Measurements from ENCODE around the gene MYBPH.

Gene MYBPH

GRCh38 chr1:203175237-203175826 is at the start of gene MYBPH:
Gene MYBPH (minus strand): TSS chr1:203175826. CDS start chr1:203175755, 71 bp downstream.
- POLR2A ChIA-PET (ENCODE audit: low non-redundant PET) = no interaction called here
- no peak for DNase-seq (ENCODE audit: low spot score)
- TF ChIP-seq CTCF (conservative IDR thresholded peaks at IDR 0.05; ENCODE audit: low read depth) = no peak
- H3K27ac ChIP-seq = no peak within 1 kb of the TSS
- CTCF ChIA-PET = interaction anchor here (0.6 to 3.1 kb wide), 8 partner anchors 41 to 180 kb away, joined by 3 to 20 read pairs (median 5); no protein-coding TSS in a partner anchor

- CTCF ChIA-PET = interaction anchor here (0.5 to 2.4 kb wide), 8 partner anchors 9 to 185 kb away, joined by 3 to 17 read pairs (median 4); no protein-coding TSS in a partner anchor
- TF ChIP-seq CTCF (conservative IDR thresholded peaks at IDR 0.05; ENCODE audit: low read depth) = no peak
- no peak overlapping the region for H3K27ac ChIP-seq
- POLR2A ChIA-PET (ENCODE audit: low non-redundant PET) = no interaction called here
- no peak for DNase-seq (ENCODE audit: low spot score)
Observed at GRCh38 chr1:203225071-203225470, 49.4 kb upstream of the MYBPH start.

- TF ChIP-seq CTCF (conservative IDR thresholded peaks at IDR 0.05; ENCODE audit: low read depth) = no peak
- ChIA-PET CTCF (interaction anchor here (0.5 to 0.6 kb wide), 4 partner anchors 8 to 420 kb away, joined by 3 to 8 read pairs (median 3); no protein-coding TSS in a partner anchor), POLR2A (ENCODE audit: low non-redundant PET) (no interaction called here)
- no peak overlapping the region for H3K27ac ChIP-seq
- DNase-seq (ENCODE audit: low spot score) = no peak
Observed at GRCh38 chr1:203223012-203223775, 47.6 kb upstream of the MYBPH start.

- no peak overlapping the region for H3K27ac ChIP-seq
- DNase-seq (ENCODE audit: low spot score) = no peak
- POLR2A ChIA-PET (ENCODE audit: low non-redundant PET) = no interaction called here
- TF ChIP-seq CTCF (conservative IDR thresholded peaks at IDR 0.05; ENCODE audit: low read depth) = no peak
- CTCF ChIA-PET = interaction anchor here (0.6 to 8.4 kb wide), 6 partner anchors 48 to 180 kb away, joined by 3 to 197 read pairs (median 3); no protein-coding TSS in a partner anchor
Observed at GRCh38 chr1:203219934-203220333, 44.3 kb upstream of the MYBPH start.

GRCh38 chr1:203219171-203219570 is 43.5 kb upstream of the MYBPH start:
- ChIA-PET CTCF (interaction anchor here (0.5 to 8.4 kb wide), 6 partner anchors 47 to 179 kb away, joined by 3 to 197 read pairs (median 4); no protein-coding TSS in a partner anchor), POLR2A (ENCODE audit: low non-redundant PET) (no interaction called here)
- no peak for TF ChIP-seq CTCF (conservative IDR thresholded peaks at IDR 0.05; ENCODE audit: low read depth)
- no peak overlapping the region for H3K27ac ChIP-seq
- no peak for DNase-seq (ENCODE audit: low spot score)

- no peak overlapping the region for H3K27ac ChIP-seq
- no peak for DNase-seq (ENCODE audit: low spot score)
- POLR2A ChIA-PET (ENCODE audit: low non-redundant PET) = no interaction called here
- no peak for TF ChIP-seq CTCF (conservative IDR thresholded peaks at IDR 0.05; ENCODE audit: low read depth)
- CTCF ChIA-PET = interaction anchor here (0.5 to 8.4 kb wide), 10 partner anchors 10 to 181 kb away, joined by 3 to 197 read pairs (median 16); no protein-coding TSS in a partner anchor
Observed at GRCh38 chr1:203217668-203218067, 42.0 kb upstream of the MYBPH start.
